Activated naive CD4-positive, alpha-beta T cell treated with anti-CD3 and anti-CD28 coated beads, Interleukin-2, amount 10 ng/mL, durations not matched to agents 7 days and 5 days (primary cell): Measurements from ENCODE around the gene EXOC4.
"Not testable (repeated sequence)": the region's sequence is repeated elsewhere in the genome, so short reads cannot be mapped to it uniquely, and the experiment has no call there.

Experiments used
- CTCF ChIA-PET: fragments of 350-600 bp; sonication (Branson Sonifier 250); formaldehyde crosslinking; loops from one replicate; lab custom pipeline; 2021; ENCODE audit warnings: antibody characterized with exemption; lab: Charles Lee
- DNase-seq: peaks from one replicate; pipeline ENCODE4 v3.0.0-alpha.2; 2020
- H3K27ac Mint-ChIP-seq: one replicate; pipeline ENCODE4 v1.8.0; 2021; ENCODE audit warnings: mild to moderate bottlenecking, moderate library complexity, mixed read lengths
- H3K27me3 Mint-ChIP-seq: one replicate; pipeline ENCODE4 v1.8.0; 2021; ENCODE audit warnings: mild to moderate bottlenecking, mixed read lengths
- H3K36me3 Mint-ChIP-seq: one replicate; pipeline ENCODE4 v1.8.0; 2021; ENCODE audit warnings: mixed read lengths
- H3K4me1 Mint-ChIP-seq: one replicate; pipeline ENCODE4 v1.8.0; 2021; ENCODE audit warnings: mixed read lengths
- H3K4me3 Mint-ChIP-seq: one replicate; pipeline ENCODE4 v1.8.0; 2021; ENCODE audit warnings: mild to moderate bottlenecking, moderate library complexity, mixed read lengths
- H3K9me3 Mint-ChIP-seq: one replicate; pipeline ENCODE4 v1.8.0; 2021; ENCODE audit warnings: mixed read lengths

Gene EXOC4

GRCh38 chr7:133751079-133751478, 498.2 kb downstream of the EXOC4 start:
- H3K4me3 Mint-ChIP-seq = no peak overlapping the region
- H3K27ac Mint-ChIP-seq = no peak overlapping the region
- CTCF ChIA-PET = interaction anchor here (0.7 kb wide), 1 partner anchor 10 kb away, joined by 3 read pairs; no protein-coding TSS in a partner anchor
- no peaks in the 10 kb centered on the region for H3K36me3 Mint-ChIP-seq
- H3K4me1 Mint-ChIP-seq = no peaks in the 10 kb centered on the region
- DNase-seq = no peak
- no peaks in the 10 kb centered on the region for H3K9me3 Mint-ChIP-seq
- H3K27me3 Mint-ChIP-seq = no peaks in the 10 kb centered on the region

GRCh38 chr7:133753513-133753912, 500.6 kb downstream of the EXOC4 start:
- no peaks in the 10 kb centered on the region for H3K4me1 Mint-ChIP-seq
- H3K27me3 Mint-ChIP-seq = no peaks in the 10 kb centered on the region
- DNase-seq = no peak
- H3K27ac Mint-ChIP-seq = no peak overlapping the region
- H3K4me3 Mint-ChIP-seq = no peak overlapping the region
- H3K36me3 Mint-ChIP-seq = no peaks in the 10 kb centered on the region
- H3K9me3 Mint-ChIP-seq = no peaks in the 10 kb centered on the region
- CTCF ChIA-PET = no interaction called here

- no peaks in the 10 kb centered on the region for H3K4me1 Mint-ChIP-seq
- no peak overlapping the region for H3K27ac Mint-ChIP-seq
- CTCF ChIA-PET = no interaction called here
- DNase-seq = no peak
- H3K27me3 Mint-ChIP-seq = no peaks in the 10 kb centered on the region
- H3K4me3 Mint-ChIP-seq = no peak overlapping the region
- no peaks in the 10 kb centered on the region for H3K9me3 Mint-ChIP-seq
- H3K36me3 Mint-ChIP-seq = no peaks in the 10 kb centered on the region
These were observed 501.8 kb downstream of the EXOC4 start for GRCh38 chr7:133754708-133755107.

- Mint-ChIP-seq H3K4me1 (no peaks in the 10 kb centered on the region), H3K27me3 (no peaks in the 10 kb centered on the region), H3K36me3 (no peaks in the 10 kb centered on the region), H3K27ac (no peak overlapping the region), H3K9me3 (no peaks in the 10 kb centered on the region), H3K4me3 (no peak overlapping the region)
- no peak for DNase-seq
- CTCF ChIA-PET = no interaction called here
These were observed 503.0 kb downstream of the EXOC4 start for GRCh38 chr7:133755901-133756300.

- no peak for DNase-seq
- no peak overlapping the region for H3K4me3 Mint-ChIP-seq
- H3K36me3 Mint-ChIP-seq = no peaks in the 10 kb centered on the region
- CTCF ChIA-PET = no interaction called here
- no peaks in the 10 kb centered on the region for H3K9me3 Mint-ChIP-seq
- no peak overlapping the region for H3K27ac Mint-ChIP-seq
- H3K4me1 Mint-ChIP-seq = no peaks in the 10 kb centered on the region
- H3K27me3 Mint-ChIP-seq = no peaks in the 10 kb centered on the region
These were observed 508.6 kb downstream of the EXOC4 start for GRCh38 chr7:133761443-133761842.

- H3K9me3 Mint-ChIP-seq = no peaks in the 10 kb centered on the region
These were observed 510.3 kb downstream of the EXOC4 start for GRCh38 chr7:133763076-133763640.

GRCh38 chr7:133769668-133770067, 516.8 kb downstream of the EXOC4 start:
- Mint-ChIP-seq H3K9me3 (no peaks in the 10 kb centered on the region), H3K27me3 (no peaks in the 10 kb centered on the region), H3K36me3 (no peaks in the 10 kb centered on the region), H3K4me3 (no peak overlapping the region), H3K4me1 (no peaks in the 10 kb centered on the region), H3K27ac (no peak overlapping the region)
- CTCF ChIA-PET = interaction anchor here (0.7 kb wide), 1 partner anchor 624 kb away, joined by 3 read pairs; no protein-coding TSS in a partner anchor
- no peak for DNase-seq

More at GRCh38 chr7:133763076-133763640, 510.3 kb downstream of the EXOC4 start:
- Mint-ChIP-seq H3K27me3 (no peaks in the 10 kb centered on the region), H3K27ac (no peak overlapping the region), H3K36me3 (no peaks in the 10 kb centered on the region), H3K4me3 (no peak overlapping the region), H3K4me1 (no peaks in the 10 kb centered on the region)
- no peak for DNase-seq
- CTCF ChIA-PET = no interaction called here

GRCh38 chr7:133770863-133771492, 518.1 kb downstream of the EXOC4 start:
- no peak overlapping the region for H3K4me3 Mint-ChIP-seq
- H3K27ac Mint-ChIP-seq = no peak overlapping the region
- no peaks in the 10 kb centered on the region for H3K27me3 Mint-ChIP-seq
- DNase-seq = no peak
- no peaks in the 10 kb centered on the region for H3K36me3 Mint-ChIP-seq
- CTCF ChIA-PET = no interaction called here
- no peaks in the 10 kb centered on the region for H3K9me3 Mint-ChIP-seq
- H3K4me1 Mint-ChIP-seq = no peaks in the 10 kb centered on the region

- Mint-ChIP-seq H3K4me3 (no peak overlapping the region), H3K27me3 (no peaks in the 10 kb centered on the region), H3K9me3 (no peaks in the 10 kb centered on the region), H3K36me3 (no peaks in the 10 kb centered on the region), H3K27ac (no peak overlapping the region), H3K4me1 (no peaks in the 10 kb centered on the region)
- CTCF ChIA-PET = no interaction called here
- no peak for DNase-seq
These were observed 519.0 kb downstream of the EXOC4 start for GRCh38 chr7:133771788-133772419.

GRCh38 chr7:133773601-133774000, 520.7 kb downstream of the EXOC4 start:
- CTCF ChIA-PET = no interaction called here
- no peak overlapping the region for H3K4me3 Mint-ChIP-seq
- no peaks in the 10 kb centered on the region for H3K27me3 Mint-ChIP-seq
- H3K27ac Mint-ChIP-seq = no peak overlapping the region
- H3K36me3 Mint-ChIP-seq = no peaks in the 10 kb centered on the region
- DNase-seq = no peak
- H3K9me3 Mint-ChIP-seq = peaks cover 2% of the 10 kb centered on the region
- H3K4me1 Mint-ChIP-seq = no peaks in the 10 kb centered on the region

GRCh38 chr7:133775201-133775600, 522.3 kb downstream of the EXOC4 start:
- Mint-ChIP-seq H3K4me1 (no peaks in the 10 kb centered on the region), H3K4me3 (no peak overlapping the region), H3K27ac (no peak overlapping the region), H3K36me3 (no peaks in the 10 kb centered on the region), H3K9me3 (peaks cover 10% of the 10 kb centered on the region), H3K27me3 (no peaks in the 10 kb centered on the region)
- CTCF ChIA-PET = no interaction called here
- no peak for DNase-seq

GRCh38 chr7:133776266-133776665, 523.4 kb downstream of the EXOC4 start:
- H3K27ac Mint-ChIP-seq = no peak overlapping the region
- no peaks in the 10 kb centered on the region for H3K27me3 Mint-ChIP-seq
- no peaks in the 10 kb centered on the region for H3K36me3 Mint-ChIP-seq
- no peak overlapping the region for H3K4me3 Mint-ChIP-seq
- no peaks in the 10 kb centered on the region for H3K4me1 Mint-ChIP-seq
- peaks cover 10% of the 10 kb centered on the region for H3K9me3 Mint-ChIP-seq
- DNase-seq = no peak
- CTCF ChIA-PET = no interaction called here

GRCh38 chr7:133777701-133778100, 524.8 kb downstream of the EXOC4 start:
- Mint-ChIP-seq H3K4me1 (no peaks in the 10 kb centered on the region), H3K36me3 (no peaks in the 10 kb centered on the region), H3K27me3 (no peaks in the 10 kb centered on the region), H3K9me3 (peaks cover 10% of the 10 kb centered on the region), H3K4me3 (no peak overlapping the region), H3K27ac (no peak overlapping the region)
- CTCF ChIA-PET = interaction anchor here (1.3 kb wide), 1 partner anchor 35 kb away, joined by 3 read pairs; no protein-coding TSS in a partner anchor
- DNase-seq = no peak

GRCh38 chr7:133778472-133778871, 525.6 kb downstream of the EXOC4 start:
- CTCF ChIA-PET = no interaction called here
- DNase-seq = no peak
- H3K27ac Mint-ChIP-seq = no peak overlapping the region

GRCh38 chr7:133779538-133779937, 526.7 kb downstream of the EXOC4 start:
- CTCF ChIA-PET, H3K36me3 Mint-ChIP-seq, H3K4me1 Mint-ChIP-seq, H3K9me3 Mint-ChIP-seq, DNase-seq, H3K4me3 Mint-ChIP-seq, H3K27ac Mint-ChIP-seq, H3K27me3 Mint-ChIP-seq: not testable (repeated sequence)

More at GRCh38 chr7:133778472-133778871, 525.6 kb downstream of the EXOC4 start:
- Mint-ChIP-seq H3K4me3 (no peak overlapping the region), H3K9me3 (peaks cover 10% of the 10 kb centered on the region), H3K4me1 (no peaks in the 10 kb centered on the region), H3K36me3 (no peaks in the 10 kb centered on the region), H3K27me3 (no peaks in the 10 kb centered on the region)
